Posterior cingulate gyrus (tissue), 11 donors: ENCODE measurements around the gene CLINT1.
"Not testable (repeated sequence)": the region's sequence is repeated elsewhere in the genome, so short reads cannot be mapped to it uniquely, and the experiment has no call there.

Experiments
- DNase-seq, 10 donors: peaks; one replicate each; pipeline versions ENCODE4 v3.0.0 to v3.0.0-alpha.2; 2020 to 2021; ENCODE audit warnings: mixed read lengths in 3 of 10
- intact Hi-C: fragments of 100-400 bp; cut with DNase I; formaldehyde crosslinking; loops from one replicate; pipeline ENCODE4 v1.15.1; 2023

CLINT1 gene

DNA sequence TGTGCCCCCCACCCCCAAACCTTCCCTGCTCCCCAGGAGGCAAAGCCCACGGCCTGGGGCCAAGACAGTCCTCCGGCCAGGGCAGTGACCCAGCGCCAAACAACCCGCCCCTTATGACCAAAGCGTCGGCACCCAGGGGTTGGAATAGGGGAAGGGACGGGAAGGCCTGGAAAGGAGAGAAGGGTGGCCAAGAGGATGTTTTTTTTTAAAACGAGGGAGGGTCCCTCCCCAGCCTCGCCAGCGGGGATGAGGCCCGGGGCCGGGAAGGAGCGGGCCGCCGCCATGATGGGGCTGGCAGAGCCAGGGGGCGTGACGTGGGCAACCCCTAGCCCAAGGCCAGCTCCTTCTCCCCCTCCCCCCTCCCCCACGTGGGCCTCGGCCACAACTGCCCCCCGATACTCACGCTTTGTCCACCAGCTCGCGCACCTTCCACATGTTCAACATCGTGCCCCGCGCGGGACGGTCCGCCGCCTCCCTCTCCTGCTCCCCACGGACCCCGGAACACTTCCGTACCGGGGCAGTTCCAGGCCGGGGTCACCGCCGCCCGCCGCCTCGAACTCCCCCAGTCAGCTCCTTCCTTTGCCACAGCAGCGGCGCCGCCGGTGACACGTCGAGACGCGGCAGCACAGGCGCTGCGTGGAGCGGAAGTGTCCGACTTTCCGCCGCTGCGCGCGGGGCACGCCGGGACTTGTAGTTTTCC, at the start of gene CLINT1:
Gene CLINT1 (minus strand): TSS at position 619 of the 700 bp plus-strand sequence. CDS start 175 bp downstream, at position 444.
- intact Hi-C loops = loop anchor here (5.0 kb wide), 2 partner anchors 41 to 89 kb away; no protein-coding TSS in a partner anchor
- DNase-seq = peak; percentile 89 to 99 (median 93)

DNA sequence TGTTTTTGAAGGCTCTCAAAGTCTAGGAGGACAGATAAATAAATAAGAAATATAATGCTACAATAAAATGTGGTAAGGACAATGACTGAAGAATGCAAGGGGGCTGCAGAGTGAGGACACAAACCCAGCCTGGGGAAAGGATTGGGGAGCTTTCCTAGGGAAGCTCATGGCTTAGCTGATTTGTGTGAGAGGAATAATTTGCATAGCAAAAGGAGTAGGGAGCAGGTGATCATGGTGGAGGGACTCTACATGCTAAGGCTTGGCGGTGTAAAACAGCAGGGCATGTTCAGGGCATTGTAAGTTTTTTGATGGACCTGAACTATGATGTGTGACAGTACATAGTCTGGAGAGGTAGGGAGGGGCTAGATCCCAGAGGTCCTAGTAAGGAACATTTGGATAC, 49.5 kb upstream of the CLINT1 start:
- intact Hi-C loops = no loop called here
- no peak for DNase-seq

DNA sequence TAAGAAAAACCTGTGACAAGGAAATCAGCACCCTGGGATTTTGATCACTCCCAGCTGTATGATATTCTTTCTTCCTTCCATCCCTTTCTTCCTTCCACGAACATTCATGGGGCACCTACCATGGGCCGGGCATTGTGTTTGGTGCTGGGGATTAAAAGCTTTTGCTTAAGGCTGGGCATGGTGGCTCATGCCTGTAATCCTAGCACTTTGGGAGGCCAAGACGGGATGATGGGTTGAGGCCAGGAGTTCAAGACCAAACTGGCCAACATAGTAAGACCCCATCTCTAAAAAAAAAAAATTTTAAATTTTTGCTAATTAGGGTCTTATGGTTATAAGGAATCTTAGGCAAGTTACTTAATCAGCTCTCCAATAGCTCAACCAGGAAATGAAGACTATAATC, 48.5 kb upstream of the CLINT1 start:
- no peak for DNase-seq
- intact Hi-C loops = no loop called here

DNA sequence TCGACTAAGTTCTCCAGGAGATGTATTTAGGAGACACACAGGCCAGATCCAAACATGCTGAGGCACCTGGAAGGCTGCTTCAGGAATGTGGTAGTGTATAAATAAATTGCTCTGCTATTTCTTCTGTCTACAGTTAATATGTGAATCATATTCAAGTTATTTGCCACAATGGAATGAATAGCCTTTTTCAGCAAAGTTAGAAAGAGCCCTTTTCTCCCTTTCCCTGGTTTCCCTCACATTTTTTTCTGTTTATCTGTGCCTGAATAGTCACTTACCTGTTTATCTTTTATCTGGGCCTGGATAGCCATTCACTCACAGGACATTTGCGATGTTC, 44.1 kb upstream of the CLINT1 start:
- DNase-seq = no peak
- intact Hi-C loops = no loop called here

DNA sequence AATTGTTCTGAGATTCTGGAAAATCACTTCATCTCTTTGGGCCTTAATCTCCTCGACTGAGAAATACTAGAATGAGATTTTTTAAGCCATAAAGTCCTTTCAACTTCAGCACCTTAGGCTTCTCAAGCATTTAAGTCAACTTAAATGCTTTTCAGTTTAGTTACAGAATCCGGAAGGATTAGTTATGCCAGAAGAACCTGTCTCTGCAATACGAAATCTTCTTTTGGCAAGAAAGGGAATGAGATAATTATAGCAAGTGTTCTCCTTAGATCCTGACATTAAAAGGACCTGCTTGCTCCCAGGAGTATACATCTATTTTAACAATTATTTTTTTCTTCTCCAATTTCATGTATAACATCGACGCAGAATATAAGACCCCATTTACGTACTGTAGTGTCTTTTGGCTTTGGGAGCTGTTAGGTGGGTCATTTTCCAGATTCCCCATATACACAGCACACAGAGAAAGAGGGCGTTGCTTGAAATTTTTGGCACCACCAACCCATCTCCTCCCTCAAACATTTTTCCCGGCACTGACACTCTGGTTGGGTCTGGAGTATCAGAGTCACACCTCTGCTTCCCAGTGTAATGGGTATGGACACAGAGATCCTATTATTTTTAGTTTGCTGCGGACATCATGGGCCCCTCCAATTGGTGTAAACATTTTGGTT, 43.6 kb upstream of the CLINT1 start:
- intact Hi-C loops = no loop called here
- DNase-seq = no peak

DNA sequence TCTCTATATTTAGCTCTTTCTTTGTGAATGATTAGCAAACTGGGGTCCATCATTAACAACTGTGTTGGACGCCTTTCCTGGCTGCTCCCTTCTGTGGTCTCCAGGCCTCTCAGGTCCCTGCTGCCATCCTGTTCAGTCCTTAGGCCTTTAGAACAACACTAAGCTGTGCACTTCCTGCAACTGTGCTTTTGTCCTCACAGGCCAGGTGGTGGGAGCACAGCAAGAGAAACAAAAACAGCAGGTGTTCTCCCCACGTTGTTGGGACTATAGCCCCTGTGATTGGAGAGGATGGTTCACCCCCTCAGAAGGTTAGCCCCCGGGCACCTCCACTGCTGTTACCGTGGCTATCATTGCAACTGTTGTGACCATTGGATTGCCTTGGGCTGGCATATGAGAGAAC, 41.7 kb upstream of the CLINT1 start:
- intact Hi-C loops = no loop called here
- no peak for DNase-seq

DNA sequence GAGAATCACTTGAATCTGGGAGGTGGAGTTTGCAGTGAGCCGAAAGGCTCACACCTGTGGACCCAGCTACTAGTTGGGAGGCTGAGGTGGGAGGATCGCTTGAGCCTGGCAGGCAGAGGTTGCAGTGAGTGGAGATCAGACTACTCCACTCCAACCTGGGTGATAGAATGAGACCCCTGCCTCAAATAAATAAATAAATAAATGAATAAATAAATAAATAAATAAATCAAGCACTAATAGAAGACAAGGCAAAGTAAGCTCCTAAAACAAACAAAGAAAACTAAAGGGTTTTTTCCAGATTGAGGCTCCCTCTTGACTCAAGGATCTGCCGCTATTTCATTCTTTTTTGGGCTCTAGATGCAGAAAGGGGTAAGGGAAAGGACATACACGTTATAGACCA, 34.7 kb upstream of the CLINT1 start:
- no peak for DNase-seq
- intact Hi-C loops = no loop called here

DNA sequence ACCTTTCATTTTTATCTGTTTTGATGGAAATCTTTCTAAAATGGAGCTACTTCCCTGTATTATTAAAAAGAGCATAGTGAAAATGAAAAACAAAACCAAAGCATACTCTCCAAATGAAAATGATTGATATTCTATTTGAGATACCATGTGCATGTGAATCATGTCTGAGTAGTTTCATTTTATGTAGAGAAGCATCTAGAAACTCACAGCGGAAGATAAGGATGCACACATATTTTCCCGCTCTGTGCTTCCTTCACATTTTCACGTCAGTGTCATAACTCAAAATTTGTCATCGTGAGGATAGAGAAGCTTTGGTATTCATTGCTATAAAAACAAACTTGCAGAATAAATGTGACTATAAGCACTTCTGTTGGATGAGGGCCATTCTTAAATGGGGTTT, 34.0 kb upstream of the CLINT1 start:
- intact Hi-C loops = no loop called here

DNA sequence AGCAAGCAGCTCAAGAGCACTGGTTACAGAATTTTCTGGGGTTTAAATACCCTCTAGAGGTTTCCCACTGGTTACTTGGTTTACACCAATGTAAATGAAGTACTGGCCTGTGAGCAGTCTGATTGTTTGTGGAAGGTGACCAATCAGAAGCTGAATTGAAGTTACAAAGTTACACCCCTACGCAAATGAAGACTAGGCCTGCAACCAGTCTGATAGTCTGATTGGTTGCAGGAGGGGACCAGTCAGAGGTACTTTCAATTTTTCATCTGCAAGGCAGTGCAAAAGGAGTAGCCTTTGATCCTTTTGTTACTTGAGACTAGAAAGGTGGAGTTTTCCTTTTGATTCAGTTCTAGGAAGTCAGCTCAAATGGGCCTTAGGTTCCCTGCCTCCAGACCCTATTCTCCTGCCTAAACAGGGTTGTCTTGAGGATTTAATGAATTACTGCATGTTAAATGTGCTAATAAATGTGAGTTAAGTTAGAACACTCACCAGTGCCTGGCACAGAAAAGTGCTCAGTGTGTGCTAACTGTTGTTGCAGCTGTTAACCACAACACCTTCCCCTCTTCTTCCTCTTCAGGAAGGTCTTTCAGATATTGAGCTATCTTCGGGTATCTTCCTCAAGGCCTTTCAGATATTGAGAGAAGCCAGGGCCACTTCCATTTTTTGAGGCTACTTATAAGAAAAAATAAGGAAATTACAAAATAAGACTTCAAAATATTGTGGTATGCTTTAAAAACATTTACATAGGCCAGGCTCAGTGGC, 32.1 kb upstream of the CLINT1 start:
- intact Hi-C loops = no loop called here
- DNase-seq = no peak

More for the DNA sequence above, 34.0 kb upstream of the CLINT1 start:
- no peak for DNase-seq

DNA sequence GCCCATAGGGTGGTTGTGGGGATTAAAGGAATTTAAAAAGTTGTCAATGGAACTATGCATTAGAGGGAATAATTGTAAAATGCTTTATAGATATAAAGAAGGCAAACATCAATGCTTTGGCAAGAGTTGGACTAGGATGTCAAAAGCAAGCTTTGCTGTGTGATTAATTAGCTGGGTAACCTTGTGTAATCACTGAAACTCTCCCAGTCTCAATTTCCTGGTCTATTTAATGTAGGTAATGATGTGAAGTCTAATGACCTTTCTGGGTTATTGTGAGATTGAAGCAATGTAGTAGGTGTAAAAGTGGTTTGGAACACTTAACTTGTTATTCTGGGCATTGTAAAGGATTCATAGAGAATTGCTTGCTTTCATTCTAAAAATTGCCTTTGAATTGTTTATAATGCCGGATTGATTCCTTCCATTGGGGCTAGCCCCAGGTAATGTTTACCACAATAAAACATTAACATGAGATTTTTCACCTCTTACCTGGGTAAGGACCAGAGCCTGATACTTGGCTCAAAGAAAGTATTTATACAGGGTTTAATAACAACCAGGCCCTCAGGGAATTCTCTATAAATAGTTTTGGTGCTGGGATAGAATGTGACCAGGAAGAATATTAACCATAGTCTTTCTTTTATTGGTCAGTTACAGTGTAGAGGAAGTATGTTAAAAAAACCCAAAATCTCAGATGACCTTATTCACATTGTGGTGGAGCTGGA, 30.0 kb upstream of the CLINT1 start:
- no peak for DNase-seq
- intact Hi-C loops = no loop called here

DNA sequence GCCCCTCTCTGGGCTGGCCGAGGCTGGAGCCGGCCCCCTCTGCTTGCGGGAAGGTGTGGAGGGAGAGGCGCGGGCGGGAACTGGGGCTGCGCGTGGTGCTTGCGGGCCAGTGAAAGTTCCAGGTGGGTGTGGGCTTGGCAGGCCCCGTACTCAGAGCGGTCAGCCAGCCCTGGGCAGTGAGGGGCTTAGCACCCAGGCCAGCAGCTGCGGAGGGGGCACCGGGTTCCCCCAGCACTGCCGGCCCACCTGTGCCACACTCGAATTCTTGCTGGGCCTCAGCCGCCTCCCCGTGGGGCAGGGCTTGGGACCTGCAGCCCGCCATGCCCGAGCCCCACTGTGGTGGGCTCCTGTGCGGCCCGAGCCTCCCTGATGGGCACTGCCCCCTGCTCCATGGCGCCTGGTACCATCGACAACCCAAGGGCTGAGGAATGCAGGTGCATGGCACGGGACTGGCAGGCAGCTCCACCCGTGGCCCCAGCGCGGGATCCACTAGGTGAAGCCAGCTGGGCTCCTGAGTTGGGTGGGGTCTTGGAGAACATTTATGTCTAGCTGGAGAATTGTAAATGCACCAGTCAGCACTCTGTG, 27.9 kb upstream of the CLINT1 start:
- intact Hi-C loops = no loop called here
- DNase-seq = peak in 1 of 10 donors; percentile 80

DNA sequence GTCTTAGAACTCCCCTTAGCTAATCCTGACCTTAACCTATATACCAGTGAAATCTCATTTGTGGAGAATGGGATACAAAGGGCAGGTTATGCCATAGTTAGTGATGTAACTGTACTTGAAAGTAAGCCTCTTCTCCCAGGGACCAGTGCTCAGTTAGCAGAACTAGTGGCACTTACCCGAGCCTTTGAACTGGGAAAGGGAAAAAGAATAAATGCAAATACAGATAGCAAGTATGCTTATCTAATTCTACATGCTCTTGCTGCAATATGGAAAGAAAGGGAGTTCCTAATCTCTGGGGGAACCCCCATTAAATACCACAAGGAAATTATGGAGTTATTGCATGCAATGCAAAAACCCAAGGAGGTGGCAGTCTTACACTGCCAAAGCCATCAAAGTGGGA, 26.1 kb upstream of the CLINT1 start:
- DNase-seq, intact Hi-C loops: not testable (repeated sequence)

DNA sequence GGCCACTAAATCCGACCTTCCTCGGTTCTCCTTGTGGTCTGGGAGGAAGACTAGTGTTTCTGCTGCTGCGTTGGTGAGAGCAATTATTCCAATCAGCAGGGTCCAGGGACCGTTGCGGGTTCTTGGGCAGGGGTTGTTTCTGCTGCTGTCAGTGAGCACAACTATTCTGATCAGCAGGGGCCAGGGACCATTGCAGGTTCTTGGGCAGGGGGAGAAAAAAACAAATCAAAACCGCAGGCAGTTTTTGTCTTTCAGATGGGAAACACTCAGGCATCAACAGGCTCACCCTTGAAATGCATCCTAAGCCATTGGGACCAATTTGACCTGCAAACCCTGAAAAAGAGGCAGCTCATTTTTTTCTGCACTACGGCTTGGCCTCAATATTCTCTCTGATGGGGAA, 22.6 kb upstream of the CLINT1 start:
- intact Hi-C loops = not testable (repeated sequence)

DNA sequence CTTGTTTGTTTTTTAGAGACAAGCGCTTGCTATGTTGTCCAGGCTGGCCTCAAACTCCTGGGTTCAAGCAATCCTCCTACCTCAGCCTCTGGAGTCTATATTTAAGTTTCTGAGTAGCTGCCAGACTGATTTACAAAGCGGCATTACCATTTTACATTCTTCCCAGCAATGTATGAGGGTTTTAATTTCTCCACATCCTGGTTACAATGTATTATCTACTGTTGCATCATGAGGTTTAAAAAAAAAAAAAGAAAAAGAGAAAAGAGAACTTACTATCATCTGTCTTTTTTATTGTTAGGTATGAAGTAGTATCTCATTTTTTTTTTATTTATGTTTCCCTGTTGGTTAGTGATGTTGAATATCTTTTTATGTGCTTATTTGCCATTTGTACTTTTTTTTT, 18.9 kb upstream of the CLINT1 start:
- no peak for DNase-seq
- intact Hi-C loops = no loop called here

More for the DNA sequence above, 22.6 kb upstream of the CLINT1 start:
- not testable (repeated sequence) for DNase-seq

DNA sequence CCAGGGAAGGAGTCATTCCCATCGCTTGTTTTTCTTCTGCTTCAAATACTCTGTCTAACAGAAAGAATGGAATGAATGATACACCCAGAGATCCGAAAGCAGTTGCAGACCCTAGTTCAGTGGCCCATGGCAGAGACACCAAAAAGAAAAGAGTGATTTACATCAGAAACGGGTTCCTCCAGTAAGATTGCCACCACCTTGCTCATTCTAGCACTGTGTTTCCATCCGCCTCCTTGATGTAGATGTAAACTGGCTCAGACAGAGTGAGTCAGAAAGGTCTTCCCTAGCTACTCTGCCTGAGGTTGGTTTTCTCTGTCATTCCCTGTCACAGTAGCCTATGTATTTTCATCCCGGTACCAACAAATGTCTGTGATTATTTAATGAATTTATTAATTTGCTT, 15.9 kb upstream of the CLINT1 start:
- intact Hi-C loops = no loop called here
- DNase-seq = no peak

DNA sequence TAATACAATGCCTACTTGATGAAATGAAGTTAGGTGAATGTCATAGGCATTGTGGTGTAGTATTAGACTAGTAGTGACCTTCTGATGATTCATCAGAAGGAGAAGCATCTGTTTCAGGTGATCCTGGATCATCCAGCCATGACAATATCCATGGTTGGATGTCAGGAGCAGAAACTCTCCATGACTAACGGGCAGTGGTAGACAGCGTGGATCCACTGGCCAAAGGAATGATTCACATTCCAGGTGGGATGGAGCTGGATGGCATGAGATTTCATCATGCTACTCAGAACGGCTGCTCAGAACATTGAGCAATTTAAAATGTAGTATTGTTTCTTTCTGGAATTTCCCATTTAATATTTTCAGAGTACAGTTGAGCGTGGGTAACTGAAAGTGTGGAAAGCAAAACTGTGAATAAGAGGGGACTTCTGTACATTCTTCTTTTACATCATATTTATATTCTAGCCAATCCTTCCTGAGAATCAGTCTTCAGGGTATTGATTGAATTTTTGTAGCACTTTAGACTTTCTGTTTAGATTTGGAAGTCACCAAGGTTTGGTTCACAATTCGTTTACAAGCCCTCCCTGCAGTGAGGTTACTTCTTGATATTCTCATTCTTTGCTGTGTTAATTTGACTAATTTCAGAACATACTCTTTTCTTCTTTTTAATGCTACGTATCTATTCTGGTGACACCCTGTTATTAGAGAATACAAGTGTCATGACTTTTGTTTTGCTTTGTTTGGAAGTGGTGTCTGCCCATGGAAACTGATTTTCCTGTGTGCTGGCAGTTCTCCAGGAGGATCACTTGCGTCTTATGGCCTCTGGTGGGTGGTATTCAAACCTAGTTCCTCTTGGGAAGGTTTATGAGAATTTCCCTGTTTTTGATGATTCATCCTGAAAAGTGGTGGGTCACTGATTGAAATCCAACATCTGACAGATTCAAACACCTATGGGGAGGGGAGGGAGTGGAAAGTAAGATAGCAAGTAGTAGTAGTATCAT, 12.2 kb upstream of the CLINT1 start:
- DNase-seq = no peak
- intact Hi-C loops = no loop called here

DNA sequence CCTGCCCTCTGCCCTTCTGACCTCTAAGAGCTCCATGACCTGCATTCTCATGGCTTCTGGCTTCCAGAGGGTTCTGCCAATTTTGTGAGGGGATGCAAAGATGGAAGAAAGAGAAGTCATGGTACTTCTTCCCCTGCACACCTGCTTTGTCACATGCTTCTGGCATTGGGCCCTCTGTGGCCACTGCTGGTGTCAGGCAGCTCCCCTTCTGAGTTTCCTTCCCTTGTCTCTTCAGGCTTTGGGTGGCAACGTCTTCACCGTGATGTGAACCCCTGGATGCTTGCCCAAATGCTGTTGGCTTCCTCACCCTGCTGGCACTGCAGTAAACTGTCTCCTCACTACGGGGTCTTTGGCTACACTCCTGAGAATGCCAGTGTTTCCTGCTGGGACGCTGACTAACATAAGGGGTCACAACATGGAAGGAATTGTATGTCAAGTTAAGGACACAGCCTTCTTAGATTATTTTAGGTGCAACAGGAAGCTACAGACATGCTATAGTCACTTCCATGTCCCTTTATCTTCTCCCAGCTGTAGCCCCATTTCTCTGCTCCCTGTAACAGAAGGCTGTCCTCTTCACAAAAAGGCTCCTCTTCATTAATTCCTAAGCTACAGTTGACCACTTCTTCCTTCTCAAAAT, 8.9 kb upstream of the CLINT1 start:
- intact Hi-C loops = no loop called here
- DNase-seq = no peak

DNA sequence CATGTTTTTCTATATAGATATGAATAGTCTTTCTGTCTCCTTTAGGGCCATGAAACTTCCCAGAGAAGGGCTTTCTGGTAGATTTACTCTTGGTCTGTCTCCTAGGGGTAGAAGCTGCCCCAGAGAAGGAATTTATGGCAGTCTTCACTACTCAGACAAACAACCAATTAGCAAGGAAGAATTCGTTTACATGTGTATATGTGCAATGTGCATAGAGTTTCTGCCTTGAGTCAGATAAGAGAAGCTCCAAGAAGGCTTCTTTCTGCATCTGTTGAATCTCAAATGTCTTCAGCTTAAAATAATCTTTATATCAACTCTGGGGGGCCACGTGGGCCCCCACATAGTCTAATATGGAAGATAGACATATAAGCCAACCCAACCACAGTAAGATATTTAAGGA, 7.6 kb upstream of the CLINT1 start:
- no peak for DNase-seq
- intact Hi-C loops = no loop called here

DNA sequence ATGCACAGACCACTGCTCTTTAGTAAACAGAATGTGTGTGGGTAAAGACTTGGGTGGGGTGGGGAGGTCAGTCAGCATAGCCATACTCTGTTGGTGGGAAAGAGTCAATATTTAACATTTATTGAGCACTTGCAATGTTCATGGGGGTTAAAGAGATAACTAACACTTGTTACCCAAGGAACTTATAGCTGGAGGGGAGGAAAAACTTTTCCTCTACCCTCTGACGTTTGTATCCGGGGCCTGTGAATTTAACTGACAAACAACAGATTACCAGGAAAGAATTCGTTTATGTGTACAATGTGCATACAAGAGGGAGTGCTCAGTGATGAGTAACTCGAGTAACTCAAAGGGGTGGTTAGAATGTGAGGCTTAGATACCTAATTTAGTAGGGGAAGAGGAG, 6.8 kb upstream of the CLINT1 start:
- DNase-seq = no peak
- intact Hi-C loops = no loop called here
